T-helper 1 cell treated with Interleukin-12 subunit alpha and Interleukin-12 subunit beta and Interleukin-4 antibody, amounts not matched to agents 30 μg/mL and 1 μg/mL, for 36 hours (primary cell): ENCODE data around the gene WDFY4.
A peak's percentile ranks its signal among the peaks of the same experiment; 100 is the strongest.

Experiments used
- H3K27ac Mint-ChIP-seq: one replicate; pipeline ENCODE4 v1.8.0; 2021; ENCODE audit warnings: mild to moderate bottlenecking, mixed read lengths
- H3K27me3 Mint-ChIP-seq: one replicate; pipeline ENCODE4 v1.8.0; 2021; ENCODE audit warnings: low read depth, mixed read lengths
- H3K36me3 Mint-ChIP-seq: one replicate; pipeline ENCODE4 v1.8.0; 2021; ENCODE audit warnings: low read depth, mixed read lengths
- H3K4me1 Mint-ChIP-seq: one replicate; pipeline ENCODE4 v1.8.0; 2021; ENCODE audit warnings: low read depth, mixed read lengths
- H3K4me3 Mint-ChIP-seq: one replicate; pipeline ENCODE4 v1.8.0; 2021; ENCODE audit warnings: mild to moderate bottlenecking, moderate library complexity, mixed read lengths
- H3K9me3 Mint-ChIP-seq: one replicate; pipeline ENCODE4 v1.8.0; 2021; ENCODE audit warnings: mixed read lengths

WDFY4 gene

DNA sequence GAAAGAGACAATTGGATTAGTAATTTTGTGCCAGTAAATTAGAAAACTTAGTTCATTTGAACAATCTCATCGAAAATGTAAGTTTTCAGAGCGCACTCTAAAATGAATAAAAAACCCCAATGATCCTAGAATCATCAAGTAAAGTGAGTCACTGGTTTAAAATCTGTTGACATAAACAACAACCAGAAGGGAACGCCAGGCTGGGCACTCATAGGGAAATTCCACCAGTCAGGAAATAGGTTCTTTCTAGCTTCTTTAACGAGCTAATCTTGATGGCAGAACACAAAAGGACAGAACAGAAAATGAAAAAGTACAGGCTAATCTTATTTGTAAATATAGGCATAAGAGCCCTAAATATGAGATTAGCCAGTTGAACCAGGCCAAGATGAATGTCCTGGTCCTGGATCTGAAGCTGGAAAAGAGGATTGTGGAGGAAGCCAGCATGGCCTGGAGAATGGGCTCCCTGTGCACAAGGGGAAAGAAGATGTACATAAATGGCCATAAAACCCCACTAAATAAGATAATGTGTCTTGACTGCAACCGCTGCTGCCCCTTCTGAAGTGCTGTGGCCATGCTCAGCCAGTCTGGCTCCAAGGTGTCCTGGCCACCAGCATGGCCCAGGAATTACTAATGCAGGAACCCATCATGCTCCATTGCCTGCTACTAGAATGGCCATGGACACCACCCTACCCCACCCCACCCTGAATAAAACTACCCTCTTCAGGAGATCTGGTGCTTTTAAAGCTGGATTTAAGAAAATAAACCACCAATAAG, 114.0 kb downstream of the WDFY4 start:
- H3K27ac Mint-ChIP-seq, result no peak overlapping the region
- peaks cover 15% of the 10 kb centered on the region for H3K9me3 Mint-ChIP-seq
- peaks cover 22% of the 10 kb centered on the region for H3K4me1 Mint-ChIP-seq
- H3K27me3 Mint-ChIP-seq, result no peaks in the 10 kb centered on the region
- no peak overlapping the region for H3K4me3 Mint-ChIP-seq
- H3K36me3 Mint-ChIP-seq, result peaks cover 6% of the 10 kb centered on the region

DNA sequence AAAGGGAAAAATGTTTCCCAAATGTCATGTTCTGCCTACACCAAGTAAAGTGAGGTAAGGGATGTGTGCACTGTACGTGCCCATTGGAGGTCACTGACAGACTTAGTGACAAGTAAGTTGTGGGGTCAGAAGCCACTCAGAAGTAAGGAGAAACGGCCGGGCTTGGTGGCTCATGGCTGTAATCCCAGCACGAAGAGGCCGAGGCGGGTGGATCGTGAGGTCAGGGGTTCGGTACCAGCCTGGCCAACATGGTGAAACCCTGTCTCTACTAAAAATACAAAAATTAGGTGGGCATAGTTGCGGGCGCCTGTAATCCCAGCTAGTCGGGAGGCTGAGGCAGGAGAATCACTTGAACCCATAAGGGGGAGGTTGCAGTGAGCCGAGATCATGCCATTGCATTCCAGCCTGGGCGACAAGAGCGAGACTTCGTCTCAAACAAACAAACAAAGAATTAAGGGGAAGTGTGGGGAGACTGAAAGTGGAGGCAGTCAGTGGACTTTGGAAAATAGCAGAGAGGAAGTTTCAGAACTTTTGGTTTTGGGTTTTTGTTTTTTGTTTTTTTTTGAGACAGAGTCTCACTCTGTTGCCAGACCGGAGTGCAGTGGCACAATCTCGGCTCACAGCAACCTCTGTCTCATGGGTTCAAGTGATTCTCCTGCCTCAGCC, 114.8 kb downstream of the WDFY4 start:
- Mint-ChIP-seq H3K4me3 (no peak overlapping the region), H3K27ac (peak overlapping the region; percentile 86), H3K4me1 (peaks cover 30% of the 10 kb centered on the region)

DNA sequence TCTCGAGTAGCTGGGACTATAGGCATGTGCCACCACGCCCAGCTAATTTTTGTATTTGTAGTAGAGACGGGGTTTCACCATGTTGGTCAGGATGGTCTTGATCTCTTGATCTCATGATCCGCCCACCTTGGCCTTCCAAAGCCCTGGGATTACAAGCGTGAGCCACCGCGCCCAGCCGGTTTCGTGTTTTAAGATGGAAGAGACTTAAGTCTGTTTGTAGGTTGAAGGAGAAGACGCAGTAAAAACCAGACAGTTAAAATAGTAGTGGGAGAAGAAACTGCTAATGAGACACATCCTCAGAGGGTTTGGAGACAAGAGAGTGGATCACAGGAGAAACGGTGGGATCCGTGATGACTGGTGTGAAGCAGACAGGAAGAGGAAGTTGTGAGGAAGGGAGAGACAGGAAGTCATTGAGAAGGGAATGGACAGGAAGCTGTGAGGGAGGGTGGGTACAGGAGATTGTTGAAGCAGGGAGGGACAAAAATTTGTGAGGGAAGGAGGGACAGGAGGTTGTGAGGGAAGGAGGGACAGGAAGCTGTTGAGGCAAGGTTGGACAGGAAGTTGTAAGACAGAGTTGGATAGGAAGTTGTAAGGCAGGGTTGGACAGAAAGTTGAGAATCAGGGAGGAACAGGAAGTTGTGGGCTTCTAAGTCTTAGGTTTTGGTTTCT, 115.5 kb downstream of the WDFY4 start:
- Mint-ChIP-seq H3K27me3 (no peaks in the 10 kb centered on the region), H3K36me3 (peaks cover 6% of the 10 kb centered on the region), H3K4me1 (peaks cover 35% of the 10 kb centered on the region), H3K27ac (peak overlapping the region; percentile 86), H3K9me3 (peaks cover 15% of the 10 kb centered on the region), H3K4me3 (peak overlapping the region; percentile 70)

More for the DNA sequence above, 114.8 kb downstream of the WDFY4 start:
- Mint-ChIP-seq H3K9me3 (peaks cover 15% of the 10 kb centered on the region), H3K27me3 (no peaks in the 10 kb centered on the region), H3K36me3 (peaks cover 6% of the 10 kb centered on the region)

DNA sequence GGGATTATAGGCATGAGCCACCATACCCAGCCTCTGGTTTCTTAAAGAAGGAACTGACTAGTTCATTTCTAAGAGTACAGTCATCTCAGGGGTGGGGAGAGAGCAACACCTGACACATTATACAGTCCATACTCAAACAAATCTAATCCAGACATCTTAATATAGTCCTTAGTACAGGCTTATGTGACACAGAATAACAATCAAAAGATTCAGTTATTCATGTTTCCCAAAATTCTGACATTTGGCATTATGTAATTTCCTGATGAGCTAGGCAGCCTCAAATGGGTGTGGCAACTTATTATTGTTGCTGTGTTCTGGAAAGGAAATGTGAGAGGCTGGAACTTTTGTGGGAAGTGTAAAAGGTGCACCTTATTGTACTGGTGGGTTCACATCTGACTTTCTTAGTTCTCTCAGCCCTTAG, 116.3 kb downstream of the WDFY4 start:
- Mint-ChIP-seq H3K36me3 (peaks cover 6% of the 10 kb centered on the region), H3K4me3 (no peak overlapping the region), H3K9me3 (peaks cover 15% of the 10 kb centered on the region), H3K27ac (peak overlapping the region; percentile 86), H3K4me1 (peaks cover 41% of the 10 kb centered on the region), H3K27me3 (no peaks in the 10 kb centered on the region)

- H3K4me3 Mint-ChIP-seq, result no peak overlapping the region
- peaks cover 44% of the 10 kb centered on the region for H3K4me1 Mint-ChIP-seq
- peaks cover 6% of the 10 kb centered on the region for H3K36me3 Mint-ChIP-seq
- peaks cover 15% of the 10 kb centered on the region for H3K9me3 Mint-ChIP-seq
- peak overlapping the region; percentile 47 for H3K27ac Mint-ChIP-seq
- no peaks in the 10 kb centered on the region for H3K27me3 Mint-ChIP-seq
Measured at GRCh38 chr10:48802611-48803071, 118.0 kb downstream of the WDFY4 start.

- Mint-ChIP-seq H3K36me3 (peaks cover 6% of the 10 kb centered on the region), H3K27ac (peak overlapping the region; percentile 71), H3K4me1 (peaks cover 50% of the 10 kb centered on the region), H3K9me3 (peaks cover 13% of the 10 kb centered on the region), H3K4me3 (peak overlapping the region; percentile 61), H3K27me3 (no peaks in the 10 kb centered on the region)
Measured at GRCh38 chr10:48803801-48804584, 119.3 kb downstream of the WDFY4 start.

GRCh38 chr10:48804740-48805182, 120.1 kb downstream of the WDFY4 start:
- H3K27ac Mint-ChIP-seq, result peak overlapping the region; percentile 71
- peaks cover 8% of the 10 kb centered on the region for H3K9me3 Mint-ChIP-seq
- no peaks in the 10 kb centered on the region for H3K27me3 Mint-ChIP-seq
- peaks cover 46% of the 10 kb centered on the region for H3K4me1 Mint-ChIP-seq
- peaks cover 6% of the 10 kb centered on the region for H3K36me3 Mint-ChIP-seq
- peak overlapping the region; percentile 61 for H3K4me3 Mint-ChIP-seq

GRCh38 chr10:48805411-48805810, 120.7 kb downstream of the WDFY4 start:
- Mint-ChIP-seq H3K9me3 (peaks cover 1% of the 10 kb centered on the region), H3K27me3 (no peaks in the 10 kb centered on the region), H3K27ac (no peak overlapping the region), H3K4me3 (no peak overlapping the region), H3K4me1 (peaks cover 41% of the 10 kb centered on the region), H3K36me3 (peaks cover under 1% of the 10 kb centered on the region)

DNA sequence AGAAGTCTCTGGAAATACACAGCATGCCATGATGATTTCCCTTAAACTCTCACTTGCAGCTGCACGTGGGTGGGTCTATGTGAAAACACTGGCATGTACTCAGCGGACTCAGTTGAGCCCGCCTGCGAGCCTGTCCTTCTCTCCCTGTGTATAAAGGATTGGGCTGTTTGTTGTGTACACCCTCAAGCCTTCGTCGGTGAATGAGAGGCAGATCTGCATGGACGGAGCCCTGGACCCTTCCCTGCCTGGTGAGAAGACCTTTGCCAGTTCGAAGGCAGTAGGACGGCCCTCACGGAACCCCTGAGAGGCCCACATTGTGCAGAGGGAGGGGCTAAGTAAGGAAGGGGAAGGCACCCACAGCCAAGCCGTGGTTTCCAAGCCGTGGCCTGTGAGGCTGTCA, 121.2 kb downstream of the WDFY4 start:
- Mint-ChIP-seq H3K27ac (no peak overlapping the region), H3K4me1 (peaks cover 39% of the 10 kb centered on the region), H3K36me3 (no peaks in the 10 kb centered on the region), H3K4me3 (no peak overlapping the region), H3K9me3 (no peaks in the 10 kb centered on the region), H3K27me3 (no peaks in the 10 kb centered on the region)

DNA sequence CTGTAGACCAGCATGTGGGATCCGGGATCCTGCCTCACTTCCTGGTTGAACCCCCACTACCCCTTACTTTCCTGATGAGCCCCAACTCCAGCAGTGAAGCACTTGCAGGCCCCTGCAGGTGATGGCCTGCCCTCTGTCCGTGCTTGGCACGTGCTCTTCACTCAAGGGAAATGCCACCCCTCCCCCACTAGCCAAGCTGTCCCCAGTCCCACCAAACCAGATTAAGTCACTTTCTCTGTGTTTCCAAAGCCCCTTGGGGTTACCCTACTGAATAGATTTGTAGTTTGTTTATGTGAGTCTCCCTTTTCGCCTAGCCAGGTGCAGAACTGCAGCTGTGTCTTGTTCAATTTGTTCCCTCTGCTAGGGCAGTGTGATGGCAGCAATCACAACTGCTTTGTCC, 121.7 kb downstream of the WDFY4 start:
- no peaks in the 10 kb centered on the region for H3K9me3 Mint-ChIP-seq

GRCh38 chr10:48807791-48808470, 123.3 kb downstream of the WDFY4 start:
- Mint-ChIP-seq H3K27me3 (no peaks in the 10 kb centered on the region), H3K27ac (no peak overlapping the region), H3K4me3 (no peak overlapping the region), H3K4me1 (peaks cover 32% of the 10 kb centered on the region), H3K36me3 (no peaks in the 10 kb centered on the region), H3K9me3 (no peaks in the 10 kb centered on the region)

More for the DNA sequence above, 121.7 kb downstream of the WDFY4 start:
- Mint-ChIP-seq H3K36me3 (no peaks in the 10 kb centered on the region), H3K4me3 (no peak overlapping the region), H3K27me3 (no peaks in the 10 kb centered on the region), H3K4me1 (peaks cover 39% of the 10 kb centered on the region), H3K27ac (no peak overlapping the region)

- H3K36me3 Mint-ChIP-seq, result no peaks in the 10 kb centered on the region
- peaks cover 24% of the 10 kb centered on the region for H3K4me1 Mint-ChIP-seq
- H3K27ac Mint-ChIP-seq, result no peak overlapping the region
- no peaks in the 10 kb centered on the region for H3K9me3 Mint-ChIP-seq
- no peak overlapping the region for H3K4me3 Mint-ChIP-seq
- no peaks in the 10 kb centered on the region for H3K27me3 Mint-ChIP-seq
Measured at GRCh38 chr10:48809261-48809660, 124.6 kb downstream of the WDFY4 start.

GRCh38 chr10:48811461-48811860, 126.8 kb downstream of the WDFY4 start:
- H3K27ac Mint-ChIP-seq, result no peak overlapping the region

More at GRCh38 chr10:48811461-48811860, 126.8 kb downstream of the WDFY4 start:
- peaks cover 4% of the 10 kb centered on the region for H3K27me3 Mint-ChIP-seq
- no peaks in the 10 kb centered on the region for H3K36me3 Mint-ChIP-seq
- H3K9me3 Mint-ChIP-seq, result no peaks in the 10 kb centered on the region
- peaks cover 8% of the 10 kb centered on the region for H3K4me1 Mint-ChIP-seq
- no peak overlapping the region for H3K4me3 Mint-ChIP-seq
